HEK293T (cell line): Measurements from ENCODE around the gene DNAJC6.

Source experiments
- CTCF ChIA-PET: fragments of 350-600 bp; formaldehyde crosslinking; extraction: SDS; loops from one replicate; lab custom pipeline; 2021; ENCODE audit warnings: antibody characterized with exemption, inconsistent platforms; lab: Yijun Ruan, JAX
- POLR2A ChIA-PET: fragments of 350-600 bp; formaldehyde crosslinking; extraction: SDS; loops from one replicate; lab custom pipeline; 2020; ENCODE audit warnings: antibody characterized with exemption, inconsistent platforms; lab: Yijun Ruan, JAX
- DNase-seq: peaks from one replicate; pipeline ENCODE4 v3.0.0; 2012; ENCODE audit warnings: mixed read lengths; ENCODE audit errors: extremely low spot score
- ARNT ChIP-seq: fragments of 450-650 bp; IDR thresholded peaks from 2 replicates; pipeline ENCODE4 v1.6.1; 2017; ENCODE audit warnings: mild to moderate bottlenecking
- BHLHE40 ChIP-seq: fragments of 450-650 bp; IDR thresholded peaks from 2 replicates; pipeline ENCODE4 v1.6.1; 2016; ENCODE audit warnings: mild to moderate bottlenecking, moderate library complexity, borderline replicate concordance
- CTBP1 ChIP-seq: fragments of 450-650 bp; IDR thresholded peaks from 2 replicates; pipeline ENCODE4 v1.6.1; 2016; ENCODE audit warnings: borderline replicate concordance
- ELF4 ChIP-seq: fragments of 450-650 bp; IDR thresholded peaks from 2 replicates; pipeline ENCODE4 v1.6.1; 2017; ENCODE audit warnings: antibody characterized with exemption
- FOXA1 ChIP-seq: fragments of 450-650 bp; IDR thresholded peaks from 2 replicates; pipeline ENCODE4 v1.6.1; 2016; ENCODE audit warnings: mild to moderate bottlenecking
- FOXK2 ChIP-seq: fragments of 450-650 bp; IDR thresholded peaks from 2 replicates; pipeline ENCODE4 v1.6.1; 2016; ENCODE audit warnings: mild to moderate bottlenecking
- FOXM1 ChIP-seq: fragments of 450-650 bp; IDR thresholded peaks from 2 replicates; pipeline ENCODE4 v1.6.1; 2017; ENCODE audit warnings: mild to moderate bottlenecking, borderline replicate concordance
- HDGF ChIP-seq: fragments of 450-650 bp; IDR thresholded peaks from 2 replicates; pipeline ENCODE4 v1.6.1; 2017; ENCODE audit warnings: antibody characterized with exemption, borderline replicate concordance
- L3MBTL2 ChIP-seq: fragments of 450-650 bp; conservative IDR thresholded peaks from 2 replicates; pipeline ENCODE4 v1.6.1; 2016; ENCODE audit warnings: mild to moderate bottlenecking
- LEF1 ChIP-seq: fragments of 450-650 bp; IDR thresholded peaks from 2 replicates; pipeline ENCODE4 v1.6.1; 2017; ENCODE audit warnings: mild to moderate bottlenecking, borderline replicate concordance
- NFRKB ChIP-seq: fragments of 450-650 bp; IDR thresholded peaks from 2 replicates; pipeline ENCODE4 v1.6.1; 2016; ENCODE audit warnings: mild to moderate bottlenecking, moderate library complexity
- PKNOX1 ChIP-seq: fragments of 450-650 bp; IDR thresholded peaks from 2 replicates; pipeline ENCODE4 v1.6.1; 2016
- SP1 ChIP-seq: fragments of 450-650 bp; IDR thresholded peaks from 2 replicates; pipeline ENCODE4 v1.6.1; 2017
- SUZ12 ChIP-seq: fragments of 450-650 bp; IDR thresholded peaks from 2 replicates; pipeline ENCODE4 v1.6.1; 2016; ENCODE audit warnings: mild to moderate bottlenecking
- TARDBP ChIP-seq: fragments of 450-650 bp; IDR thresholded peaks from 2 replicates; pipeline ENCODE4 v1.6.1; 2016
- ZNF384 ChIP-seq: fragments of 450-650 bp; IDR thresholded peaks from 2 replicates; pipeline ENCODE4 v1.6.1; 2016

The DNAJC6 gene

GRCh38 chr1:65419681-65420589, 110.6 kb downstream of the DNAJC6 start:
- ChIA-PET POLR2A (interaction anchor here (0.6 to 1.4 kb wide), 5 partner anchors 27 to 165 kb away, joined by 3 to 11 read pairs (median 3); no protein-coding TSS in a partner anchor), CTCF (interaction anchor here (1.0 kb wide), 1 partner anchor 11 kb away, joined by 3 read pairs; no protein-coding TSS in a partner anchor)
- peak; percentile 100 for DNase-seq
- TF ChIP-seq PKNOX1 (peak; percentile 60; the same call in 1 of the 2 replicates), ARNT (no peak)

GRCh38 chr1:65420590-65421350, 111.4 kb downstream of the DNAJC6 start, which contains the start of the genes LEPR and LEPROT:
Gene LEPR (plus strand): TSS chr1:65420668. CDS start chr1:65565566, 144,898 bp downstream.
Gene LEPROT (plus strand): TSS chr1:65420668. CDS start chr1:65420725, 57 bp downstream.
- DNase-seq, result no peak
- ChIA-PET CTCF (interaction anchor here (1.0 kb wide), 1 partner anchor 10 kb away, joined by 3 read pairs; no protein-coding TSS in a partner anchor), POLR2A (interaction anchor here (0.6 to 1.4 kb wide), 5 partner anchors 28 to 166 kb away, joined by 3 to 11 read pairs (median 3); no protein-coding TSS in a partner anchor)
- no peak for TF ChIP-seq SP1
- no peak for TF ChIP-seq ZNF384
- TF ChIP-seq TARDBP, result no peak
- no peak for TF ChIP-seq FOXA1
- TF ChIP-seq SUZ12, result no peak
- peak; percentile 71; the same call in 1 of the 2 replicates for TF ChIP-seq ELF4
- TF ChIP-seq L3MBTL2, result peak; percentile 73
- TF ChIP-seq CTBP1, result peak; percentile 9; the same call in 1 of the 2 replicates
- no peak for TF ChIP-seq PKNOX1

- TF ChIP-seq NFRKB (no peak), L3MBTL2 (no peak), TARDBP (no peak)
- DNase-seq, result no peak
- ChIA-PET CTCF (interaction anchor here (0.6 to 0.9 kb wide), 2 partner anchors 9 to 190 kb away, joined by 3 read pairs; no protein-coding TSS in a partner anchor), POLR2A (no interaction called here)
Observed at GRCh38 chr1:65421351-65422025, 112.1 kb downstream of the DNAJC6 start.

- no peak for DNase-seq
- ChIA-PET CTCF (interaction anchor here (0.9 kb wide), 1 partner anchor 8 kb away, joined by 3 read pairs; no protein-coding TSS in a partner anchor), POLR2A (no interaction called here)
- TF ChIP-seq NFRKB, result no peak
- TF ChIP-seq ELF4, result no peak
- TF ChIP-seq PKNOX1, result no peak
- TF ChIP-seq FOXA1, result no peak
- no peak for TF ChIP-seq SP1
- no peak for TF ChIP-seq BHLHE40
- TF ChIP-seq ARNT, result no peak
- TF ChIP-seq HDGF, result no peak
- TF ChIP-seq ZNF384, result no peak
- no peak for TF ChIP-seq FOXK2
- no peak for TF ChIP-seq TARDBP
- TF ChIP-seq FOXM1, result no peak
- no peak for TF ChIP-seq CTBP1
- no peak for TF ChIP-seq LEF1
- no peak for TF ChIP-seq L3MBTL2
- TF ChIP-seq SUZ12, result no peak
Observed at GRCh38 chr1:65422241-65423203, 113.2 kb downstream of the DNAJC6 start.
